CD14-positive monocyte (primary cell): ENCODE data around the gene AP3D1. TPM values are rescaled to one million over a fixed set of nuclear protein-coding genes. Genes with fewer than 3 reads are reported as not detected.
A peak's percentile ranks its signal among the peaks of the same experiment; 100 is the strongest.
"Not testable (repeated sequence)": the region's sequence is repeated elsewhere in the genome, so short reads cannot be mapped to it uniquely, and the experiment has no call there.

Experiments
- DNase-seq, 3 donors: peaks; one replicate each; pipeline ENCODE4 v3.0.0-alpha.2; 2011 to 2022
- H2AFZ ChIP-seq: 2 replicates; pipeline ENCODE4 v1.6.0; 2012; ENCODE audit warnings: mild to moderate bottlenecking, low read depth, low read length, inconsistent platforms; ENCODE audit not compliant: insufficient read depth, poor library complexity, severe bottlenecking
- H3K27ac ChIP-seq, 2 donors: 1 replicate in 1 of 2; 2 replicates in 1 of 2; pipeline ENCODE4 v1.5.1; 2012 to 2013; ENCODE audit warnings: low read length in 2 of 2, control low read depth in 1 of 2, inconsistent platforms in 1 of 2, low read depth in 1 of 2, mild to moderate bottlenecking in 1 of 2
- H3K27me3 ChIP-seq, 2 donors: one replicate each; pipeline versions ENCODE4 v1.6.0 to v1.6.1; 2011 to 2013; ENCODE audit warnings: low read length in 2 of 2; ENCODE audit not compliant: control insufficient read depth in 2 of 2, insufficient read depth in 2 of 2
- H3K36me3 ChIP-seq, 2 donors: replicated peaks in 1 of 2; 1 replicate in 1 of 2; 2 replicates in 1 of 2; pipeline versions ENCODE4 v1.5.1 to v1.6.1; 2012 to 2013; ENCODE audit warnings: low read length in 2 of 2, control low read depth in 1 of 2, inconsistent platforms in 1 of 2, mild to moderate bottlenecking in 1 of 2; ENCODE audit not compliant: insufficient read depth in 2 of 2, control insufficient read depth in 1 of 2
- H3K4me1 ChIP-seq, 2 donors: 1 replicate in 1 of 2; 2 replicates in 1 of 2; pipeline versions ENCODE4 v1.5.1 to v1.6.1; 2012 to 2013; ENCODE audit warnings: low read length in 2 of 2, control low read depth in 1 of 2, inconsistent platforms in 1 of 2, mild to moderate bottlenecking in 1 of 2, moderate library complexity in 1 of 2; ENCODE audit not compliant: insufficient read depth in 2 of 2, control insufficient read depth in 1 of 2
- H3K4me2 ChIP-seq: replicated peaks from 2 replicates; pipeline ENCODE3; 2012; ENCODE audit warnings: low read length, moderate library complexity, mild to moderate bottlenecking; ENCODE audit not compliant: poor library complexity, severe bottlenecking; ENCODE audit errors: extremely low read depth
- H3K4me3 ChIP-seq, 3 experiments: fragments of 200-600 bp in 1 of 3; sonication (generic) in 1 of 3; replicated peaks in 1 of 3; 1 replicate in 2 of 3; 2 replicates in 1 of 3; pipeline ENCODE4 v1.5.1; 2011 to 2013; ENCODE audit warnings: low read length in 3 of 3, mild to moderate bottlenecking in 3 of 3, control low read depth in 2 of 3, low read depth in 2 of 3, inconsistent platforms in 1 of 3, moderate library complexity in 1 of 3
- H3K79me2 ChIP-seq: 2 replicates; pipeline ENCODE4 v1.6.0; 2012; ENCODE audit warnings: mild to moderate bottlenecking, control low read depth, inconsistent platforms, low read length, moderate library complexity; ENCODE audit not compliant: insufficient read depth
- H3K9ac ChIP-seq: 2 replicates; pipeline ENCODE4 v1.6.0; 2017; ENCODE audit warnings: low read length, mild to moderate bottlenecking; ENCODE audit not compliant: insufficient read depth, poor library complexity, severe bottlenecking
- H3K9me3 ChIP-seq, 2 donors: replicated peaks in 1 of 2; 1 replicate in 1 of 2; 2 replicates in 1 of 2; pipeline versions ENCODE4 v1.5.1 to v1.6.1; 2012 to 2013; ENCODE audit warnings: low read length in 2 of 2, control low read depth in 1 of 2; ENCODE audit not compliant: control insufficient read depth in 1 of 2, insufficient read depth in 1 of 2
- H4K20me1 ChIP-seq: 2 replicates; pipeline ENCODE4 v1.6.0; 2012; ENCODE audit warnings: mild to moderate bottlenecking, low read length, control low read depth, moderate library complexity; ENCODE audit not compliant: insufficient read depth
- H3K27ac Mint-ChIP-seq, 7 donors: one replicate each; pipeline ENCODE4 v1.8.0; 2020; ENCODE audit warnings: mild to moderate bottlenecking in 7 of 7, mixed read lengths in 7 of 7, moderate library complexity in 6 of 7, inconsistent platforms in 2 of 7
- H3K27me3 Mint-ChIP-seq, 3 donors: one replicate each; pipeline ENCODE4 v1.8.0; 2021 to 2022; ENCODE audit warnings: low read depth in 3 of 3, mild to moderate bottlenecking in 3 of 3, mixed read lengths in 3 of 3, moderate library complexity in 3 of 3, inconsistent platforms in 1 of 3
- H3K36me3 Mint-ChIP-seq, 2 donors: one replicate each; pipeline ENCODE4 v1.8.0; 2020; ENCODE audit warnings: mixed read lengths in 2 of 2, inconsistent platforms in 1 of 2, mild to moderate bottlenecking in 1 of 2
- H3K4me1 Mint-ChIP-seq: one replicate; pipeline ENCODE4 v1.8.0; 2020; ENCODE audit warnings: mild to moderate bottlenecking, mixed read lengths
- H3K4me3 Mint-ChIP-seq, 2 donors: one replicate each; pipeline ENCODE4 v1.8.0; 2020; ENCODE audit warnings: mild to moderate bottlenecking in 2 of 2, mixed read lengths in 2 of 2, moderate library complexity in 1 of 2
- H3K9me3 Mint-ChIP-seq, 7 donors: one replicate each; pipeline ENCODE4 v1.8.0; 2020 to 2022; ENCODE audit warnings: mixed read lengths in 7 of 7, mild to moderate bottlenecking in 6 of 7, moderate library complexity in 6 of 7, inconsistent platforms in 2 of 7
- CTCF ChIP-seq: fragments of 200-600 bp; IDR thresholded peaks from one replicate; pipeline ENCODE4 v1.8.0; 2022; ENCODE audit warnings: antibody characterized with exemption, mild to moderate bottlenecking
- WGBS: methylation state at CpG from one replicate; pipeline ENCODE4 v1.1.5; 2013; ENCODE audit warnings: missing lambda C conversion rate; ENCODE audit not compliant: insufficient coverage; 5-methylcytosine and 5-hydroxymethylcytosine counted together
- intact Hi-C, 2 donors: fragments of 100-400 bp; cut with micrococcal nuclease; formaldehyde crosslinking; loops; one replicate each; pipeline versions ENCODE4 v1.15.0 to v1.15.1; 2023
- polyA plus RNA-seq, 3 donors: library from polyadenylated mRNA; depleted of rRNA in 1 of 3; unstranded in 2 of 3; stranded (reverse) in 1 of 3; fragments of 300-500 nt in 2 of 3; fragments of >200 nt in 1 of 3; fragmentation: Illumina TruSeq in 2 of 3; gene quantifications; 1 replicate in 2 of 3; 2 replicates in 1 of 3; pipeline ENCODE4 v1.2.3, GENCODE V29; 2012 to 2021

The AP3D1 gene
- polyA plus RNA-seq, 3 donors: 9.6 to 105 (median 12.4) TPM

DNA sequence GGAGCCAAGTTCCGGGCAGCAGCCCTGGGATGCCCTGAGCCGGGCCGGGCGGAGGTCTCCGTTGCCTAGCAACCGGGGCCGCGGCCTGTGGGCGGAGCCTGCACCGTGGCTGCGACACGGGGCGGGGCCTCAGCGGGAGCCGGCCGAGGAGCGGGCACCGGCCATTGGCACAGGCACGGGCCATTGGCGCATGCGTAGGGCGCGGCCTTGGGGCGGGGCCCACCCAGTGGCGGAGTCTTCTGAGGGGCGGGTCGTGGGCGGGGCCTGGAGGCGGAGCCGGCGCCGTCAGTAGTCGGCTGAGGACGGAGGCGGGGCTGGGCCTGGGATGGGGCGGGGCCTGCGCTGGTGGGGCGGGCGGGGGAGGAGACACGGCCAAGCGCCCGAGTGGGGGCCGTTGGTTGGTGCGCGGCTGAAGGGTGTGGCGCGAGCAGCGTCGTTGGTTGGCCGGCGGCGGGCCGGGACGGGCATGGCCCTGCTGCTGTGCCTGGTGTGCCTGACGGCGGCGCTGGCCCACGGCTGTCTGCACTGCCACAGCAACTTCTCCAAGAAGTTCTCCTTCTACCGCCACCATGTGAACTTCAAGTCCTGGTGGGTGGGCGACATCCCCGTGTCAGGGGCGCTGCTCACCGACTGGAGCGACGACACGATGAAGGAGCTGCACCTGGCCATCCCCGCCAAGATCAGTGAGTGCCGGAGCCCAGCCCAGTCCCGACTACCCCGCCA lies 54.7 kb downstream of the AP3D1 start, which contains the start of gene IZUMO4:
Gene IZUMO4 (plus strand): TSS at position 436 of the 723 bp plus-strand sequence. CDS start 31 bp downstream, at position 467.
- peak; percentile 41 for TF ChIP-seq CTCF
- H3K79me2 ChIP-seq: peaks cover 39% of the 10 kb centered on the region
- intact Hi-C loops: loop anchor here (1.0 to 5.0 kb wide), 6 partner anchors 11 to 78 kb away; partner anchors contain the start of gene AP3D1 (in 2 of the 2)
- H3K36me3 Mint-ChIP-seq: peaks cover 30 to 46% of the 10 kb centered on the region in 2 donors
- peaks cover 42 to 49% of the 10 kb centered on the region in 2 donors for H3K4me1 ChIP-seq
- peaks cover 42% of the 10 kb centered on the region for H4K20me1 ChIP-seq
- H3K27ac ChIP-seq: peak within 1 kb of the TSS; percentile 96 to 98
- peak within 1 kb of the TSS; percentile 49 to 99 (median 95) for H3K4me3 ChIP-seq
- peak within 1 kb of the TSS; percentile 89 for H3K9ac ChIP-seq
- H3K9me3 ChIP-seq: no peaks in the 10 kb centered on the region
- under 1% methylated on average over 63 of the region's 70 CpGs for WGBS
- H3K27me3 Mint-ChIP-seq: peaks cover 0 to 4% (median 0%) of the 10 kb centered on the region in 3 donors
- no peaks in the 10 kb centered on the region for H3K27me3 ChIP-seq
- peaks cover 25 to 31% of the 10 kb centered on the region in 2 donors for H3K36me3 ChIP-seq
- H2AFZ ChIP-seq: peak within 1 kb of the TSS; percentile 51
- peak within 1 kb of the TSS; percentile 100 for H3K27ac Mint-ChIP-seq
- peak within 1 kb of the TSS; percentile 97 for H3K4me2 ChIP-seq
- H3K4me3 Mint-ChIP-seq: peak within 1 kb of the TSS; percentile 91 to 99
- H3K9me3 Mint-ChIP-seq: peaks cover 0 to 3% (median 0%) of the 10 kb centered on the region in 7 donors
- peaks cover 40% of the 10 kb centered on the region for H3K4me1 Mint-ChIP-seq
- DNase-seq: peak; percentile 97 to 98 (median 98)

DNA sequence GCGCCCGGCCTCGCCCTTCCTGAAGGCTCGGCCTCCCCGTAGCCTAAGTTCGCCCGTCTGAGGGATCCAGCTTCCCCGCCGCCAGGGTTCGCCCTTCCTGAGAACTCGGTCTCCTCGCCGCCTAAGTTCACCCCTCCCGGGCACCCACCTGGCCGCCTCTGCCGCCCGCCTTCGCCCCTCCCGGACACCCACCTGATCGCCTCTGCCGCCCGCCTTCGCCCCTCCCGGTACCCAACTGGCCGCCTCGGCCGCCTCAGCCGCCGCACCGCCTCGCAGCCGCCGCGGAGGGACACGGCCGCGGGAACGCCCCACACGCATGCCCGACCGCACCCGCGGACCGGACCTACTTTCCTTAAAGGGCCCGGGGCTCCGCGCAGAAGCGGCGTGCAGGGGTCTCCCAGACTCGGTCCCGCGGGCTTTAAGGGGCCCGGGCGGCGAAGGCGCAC lies 55.3 kb downstream of the AP3D1 start, which contains the start of gene MOB3A:
Gene MOB3A (minus strand): TSS at position 293 of the 446 bp plus-strand sequence. CDS start 17,766 bp downstream, outside the sequence.
- H3K9ac ChIP-seq: peak within 1 kb of the TSS; percentile 89
- TF ChIP-seq CTCF: peak; percentile 49

DNA sequence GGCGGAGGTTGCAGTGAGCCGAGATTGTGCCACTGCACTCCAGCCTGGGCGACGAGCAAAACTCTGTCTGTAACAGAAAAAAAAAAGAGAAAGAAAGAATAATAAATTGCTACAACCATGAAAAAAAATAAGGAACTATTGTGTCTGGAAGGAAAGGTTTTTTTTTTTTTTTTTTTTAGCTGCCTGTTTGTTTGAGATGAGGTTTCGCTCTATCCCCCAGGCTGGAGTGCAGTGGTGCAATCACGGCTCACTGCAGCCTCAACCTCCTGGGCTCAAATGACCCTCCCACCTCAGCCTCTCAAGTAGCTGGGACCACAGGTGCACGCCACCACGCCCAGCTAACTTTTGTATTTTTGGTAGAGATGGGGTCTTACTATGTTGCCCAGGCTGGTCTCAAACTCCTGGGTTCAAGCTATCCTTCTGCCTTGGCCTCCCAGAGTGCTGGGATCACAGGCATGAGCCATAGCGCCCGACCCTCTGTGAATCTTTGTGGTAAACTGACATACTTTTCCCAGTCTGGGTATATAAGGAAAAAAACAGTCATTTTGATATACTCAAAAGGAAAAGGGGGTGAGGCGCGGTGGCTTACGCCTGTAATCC lies 59.3 kb downstream of the AP3D1 start:
- H3K9me3 ChIP-seq, H3K9me3 Mint-ChIP-seq, H3K27me3 ChIP-seq, H3K36me3 ChIP-seq, H3K27me3 Mint-ChIP-seq, H4K20me1 ChIP-seq, H2AFZ ChIP-seq: not testable (repeated sequence)
- WGBS: 100% methylated on average over 1 of the region's 13 CpGs
- peak overlapping the region; percentile 96 to 98 for H3K27ac ChIP-seq
- peak overlapping the region; percentile 89 for H3K9ac ChIP-seq
- peak overlapping the region; percentile 97 for H3K4me2 ChIP-seq
- Mint-ChIP-seq H3K36me3 (peaks cover 21 to 41% of the 10 kb centered on the region in 2 donors), H3K27ac (peak overlapping the region; percentile 100), H3K4me3 (peak overlapping the region; percentile 31 to 55), H3K4me1 (peaks cover 75% of the 10 kb centered on the region)
- H3K4me3 ChIP-seq: peak overlapping the region in 1 of 3 experiments; percentile 99
- peak in 2 of 3 donors; percentile 64 to 67 for DNase-seq
- peaks cover 78 to 86% of the 10 kb centered on the region in 2 donors for H3K4me1 ChIP-seq
- intact Hi-C loops: loop anchor here in 1 of 2 donors (5.0 kb wide), 3 partner anchors 75 to 525 kb away; no protein-coding TSS in a partner anchor
- H3K79me2 ChIP-seq: peaks cover 74% of the 10 kb centered on the region

More for the DNA sequence above, 55.3 kb downstream of the AP3D1 start, which contains the start of gene MOB3A:
- peaks cover 36% of the 10 kb centered on the region for H4K20me1 ChIP-seq
- WGBS: under 1% methylated on average over 56 of the region's 56 CpGs
- peak within 1 kb of the TSS; percentile 97 for H3K4me2 ChIP-seq
- H3K79me2 ChIP-seq: peaks cover 40% of the 10 kb centered on the region
- Mint-ChIP-seq H3K36me3 (peaks cover 24 to 41% of the 10 kb centered on the region in 2 donors), H3K27ac (peak within 1 kb of the TSS; percentile 100), H3K4me3 (peak within 1 kb of the TSS; percentile 91 to 99), H3K4me1 (peaks cover 42% of the 10 kb centered on the region), H3K27me3 (peaks cover 0 to 4% (median 0%) of the 10 kb centered on the region in 3 donors), H3K9me3 (peaks cover 0 to 3% (median 0%) of the 10 kb centered on the region in 7 donors)
- no peaks in the 10 kb centered on the region for H3K27me3 ChIP-seq
- intact Hi-C loops: loop anchor here (1.0 to 5.0 kb wide), 6 partner anchors 11 to 77 kb away; partner anchors contain the start of gene AP3D1 (in 2 of the 2)
- peaks cover 48 to 55% of the 10 kb centered on the region in 2 donors for H3K4me1 ChIP-seq
- H3K36me3 ChIP-seq: peaks cover 19 to 25% of the 10 kb centered on the region in 2 donors
- peak within 1 kb of the TSS; percentile 51 for H2AFZ ChIP-seq
- DNase-seq: peak; percentile 77 to 90 (median 89)
- peak within 1 kb of the TSS; percentile 96 to 98 for H3K27ac ChIP-seq
- no peaks in the 10 kb centered on the region for H3K9me3 ChIP-seq
- peak within 1 kb of the TSS; percentile 49 to 99 (median 95) for H3K4me3 ChIP-seq
